PC-3 (cell line): ENCODE data around the gene NELFE.

Source experiments
- EZH2 ChIP-seq: fragments of 300-600 bp; sonication (generic); IDR thresholded peaks from one replicate; pipeline ENCODE4 v1.6.1; 2017; ENCODE audit warnings: antibody characterized with exemption, mild to moderate bottlenecking, low read length; ENCODE audit not compliant: unreplicated experiment
- TF ChIP-seq, protein P1 (sequence below): fragments of 300-600 bp; sonication (generic); conservative IDR thresholded peaks from 2 replicates; pipeline ENCODE4 v1.5.1; 2017; ENCODE audit warnings: antibody characterized with exemption, low read depth, mild to moderate bottlenecking, low read length

DNA sequence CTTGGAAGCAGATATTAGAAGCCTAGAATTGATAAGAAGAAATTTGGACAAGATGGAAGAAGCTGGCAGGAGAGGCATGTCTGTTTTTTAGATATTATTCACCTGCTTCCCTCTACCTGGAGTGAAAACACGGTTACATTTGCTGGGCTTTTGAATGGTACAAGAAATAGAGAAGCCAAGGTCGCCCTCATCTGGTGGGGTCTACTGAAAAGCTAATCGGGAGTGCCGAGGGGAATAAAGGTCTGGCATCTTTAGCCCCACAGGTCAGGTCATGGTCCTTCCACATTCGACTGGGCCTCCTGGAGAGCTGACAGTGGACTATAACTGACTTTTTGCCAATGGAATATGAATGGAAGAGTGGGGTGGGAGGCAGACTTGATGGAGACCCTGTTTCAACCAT lies 35.8 kb downstream of the NELFE start:
- no peak for TF ChIP-seq EZH2
- TF ChIP-seq, protein P1, sequence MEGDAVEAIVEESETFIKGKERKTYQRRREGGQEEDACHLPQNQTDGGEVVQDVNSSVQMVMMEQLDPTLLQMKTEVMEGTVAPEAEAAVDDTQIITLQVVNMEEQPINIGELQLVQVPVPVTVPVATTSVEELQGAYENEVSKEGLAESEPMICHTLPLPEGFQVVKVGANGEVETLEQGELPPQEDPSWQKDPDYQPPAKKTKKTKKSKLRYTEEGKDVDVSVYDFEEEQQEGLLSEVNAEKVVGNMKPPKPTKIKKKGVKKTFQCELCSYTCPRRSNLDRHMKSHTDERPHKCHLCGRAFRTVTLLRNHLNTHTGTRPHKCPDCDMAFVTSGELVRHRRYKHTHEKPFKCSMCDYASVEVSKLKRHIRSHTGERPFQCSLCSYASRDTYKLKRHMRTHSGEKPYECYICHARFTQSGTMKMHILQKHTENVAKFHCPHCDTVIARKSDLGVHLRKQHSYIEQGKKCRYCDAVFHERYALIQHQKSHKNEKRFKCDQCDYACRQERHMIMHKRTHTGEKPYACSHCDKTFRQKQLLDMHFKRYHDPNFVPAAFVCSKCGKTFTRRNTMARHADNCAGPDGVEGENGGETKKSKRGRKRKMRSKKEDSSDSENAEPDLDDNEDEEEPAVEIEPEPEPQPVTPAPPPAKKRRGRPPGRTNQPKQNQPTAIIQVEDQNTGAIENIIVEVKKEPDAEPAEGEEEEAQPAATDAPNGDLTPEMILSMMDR, result peak; percentile 43; the same call in 1 of the 2 replicates
